HG03457 (cell line): Measurements from ENCODE around the gene NUTF2.

ENCODE experiments used
- ATAC-seq: cut with Tn5 transposase; IDR thresholded peaks from one replicate; pipeline ENCODE4 v1.9.1; 2021; ENCODE audit warnings: moderate number of reproducible peaks; ENCODE audit not compliant: unreplicated experiment

The NUTF2 gene

GRCh38 chr16:67846320-67847063 is at the start of gene NUTF2:
NUTF2 (plus strand) TSS chr16:67846933; CDS start chr16:67865131, 18,198 bp downstream.
- ATAC-seq: peak; percentile 43

DNA sequence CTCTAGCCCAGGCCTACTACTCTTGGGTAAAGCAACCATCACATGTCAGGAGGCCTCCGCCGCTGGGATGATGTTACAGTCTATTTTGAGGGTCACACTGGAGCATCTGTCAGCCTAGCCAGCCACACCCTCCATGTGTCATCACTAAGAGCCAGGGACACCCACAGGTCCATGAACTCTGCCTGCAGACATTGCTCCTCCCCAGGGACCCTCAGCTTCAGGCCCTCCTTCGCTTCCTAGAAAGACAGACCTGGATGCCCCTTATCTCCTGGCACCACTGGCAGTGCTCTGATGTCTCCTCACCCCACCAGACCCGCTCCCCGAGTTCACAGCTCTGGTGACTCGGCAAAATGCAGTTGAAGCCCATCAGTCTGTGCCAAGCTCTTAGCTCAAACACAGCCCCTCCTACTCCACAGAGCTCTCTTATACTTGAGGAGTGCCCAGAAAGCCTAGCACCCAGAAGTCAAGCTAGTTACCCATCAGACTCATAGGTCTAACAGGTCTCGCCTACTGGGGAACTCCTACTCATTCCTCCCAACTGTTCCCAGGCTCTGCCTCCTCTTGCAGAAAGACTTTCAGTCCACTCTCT is 46.3 kb upstream of the NUTF2 start:
- no peak for ATAC-seq

GRCh38 chr16:67801241-67801640 is 45.5 kb upstream of the NUTF2 start:
- no peak for ATAC-seq

GRCh38 chr16:67801883-67802282 is 44.9 kb upstream of the NUTF2 start:
- no peak for ATAC-seq

GRCh38 chr16:67803894-67804293 is 42.8 kb upstream of the NUTF2 start:
- no peak for ATAC-seq

GRCh38 chr16:67804853-67805542 is 41.7 kb upstream of the NUTF2 start:
- no peak for ATAC-seq

GRCh38 chr16:67805718-67806427 is 40.9 kb upstream of the NUTF2 start:
- no peak for ATAC-seq

DNA sequence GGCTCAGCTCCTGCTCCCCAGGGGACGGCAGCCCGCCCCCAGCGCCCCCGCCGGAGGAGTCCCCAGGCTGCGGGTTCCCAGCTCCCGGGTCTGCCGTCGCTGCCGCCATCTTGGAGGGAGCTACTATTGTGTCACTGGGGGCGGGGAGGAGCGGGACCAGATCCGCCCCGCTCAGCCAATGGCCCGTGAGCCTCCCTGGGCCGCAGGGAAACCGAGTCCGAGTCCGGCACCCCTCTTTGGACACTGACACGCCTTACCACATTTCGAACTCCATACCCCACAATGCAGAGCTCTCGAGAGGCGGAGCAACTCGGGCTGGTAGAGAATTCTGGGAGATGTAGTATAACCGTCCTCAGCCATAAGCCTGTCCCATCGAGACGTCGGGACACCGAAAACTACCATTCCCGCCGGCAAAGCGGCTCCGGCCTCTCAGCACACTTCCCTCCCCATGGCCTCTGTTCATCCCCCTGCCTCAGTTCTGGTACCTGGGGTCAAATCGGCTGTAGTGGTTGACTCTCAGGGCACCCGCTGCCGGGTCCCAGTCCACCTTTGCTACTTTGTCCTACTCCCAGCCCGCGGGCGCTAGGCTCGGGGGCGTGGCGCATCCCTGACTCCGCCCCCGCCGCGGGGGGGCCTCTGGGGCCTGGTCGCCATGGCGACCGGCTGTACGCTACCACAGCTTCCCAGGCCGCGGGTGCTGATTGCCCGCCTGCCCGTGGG is 40.1 kb upstream of the NUTF2 start, which contains the start of the genes RANBP10 and TSNAXIP1:
Gene RANBP10 (minus strand): TSS at position 133 of the 720 bp plus-strand sequence. CDS start 24 bp downstream, at position 109.
Gene TSNAXIP1 (plus strand): TSS at position 462 of the 720 bp plus-strand sequence. CDS start 261 bp downstream, outside the sequence.
- ATAC-seq: peak; percentile 87

GRCh38 chr16:67807148-67807682 is 39.5 kb upstream of the NUTF2 start:
- ATAC-seq: no peak

- no peak for ATAC-seq
Observed at GRCh38 chr16:67811899-67812298, 34.8 kb upstream of the NUTF2 start.

DNA sequence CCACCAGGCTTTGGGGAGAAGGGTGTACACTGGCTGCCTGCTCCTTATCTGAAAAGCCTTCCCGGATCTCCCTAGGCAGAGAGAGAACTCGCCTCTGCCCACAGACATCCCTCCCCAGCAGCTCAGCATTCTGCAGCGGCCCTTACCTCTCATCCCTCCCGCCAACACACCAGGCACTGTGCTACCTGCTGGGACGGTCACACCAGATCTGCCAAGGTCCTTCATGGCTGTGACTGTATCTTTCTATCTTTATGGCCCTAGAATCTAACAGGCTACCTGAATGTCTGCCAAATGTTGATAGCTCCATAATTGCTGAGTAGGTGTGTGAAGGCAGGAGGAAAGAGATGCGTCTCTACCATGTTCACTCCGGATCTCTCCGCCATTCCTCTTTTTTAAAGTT is 32.2 kb upstream of the NUTF2 start:
- no peak for ATAC-seq

GRCh38 chr16:67820608-67821259 is 26.0 kb upstream of the NUTF2 start:
- no peak for ATAC-seq

DNA sequence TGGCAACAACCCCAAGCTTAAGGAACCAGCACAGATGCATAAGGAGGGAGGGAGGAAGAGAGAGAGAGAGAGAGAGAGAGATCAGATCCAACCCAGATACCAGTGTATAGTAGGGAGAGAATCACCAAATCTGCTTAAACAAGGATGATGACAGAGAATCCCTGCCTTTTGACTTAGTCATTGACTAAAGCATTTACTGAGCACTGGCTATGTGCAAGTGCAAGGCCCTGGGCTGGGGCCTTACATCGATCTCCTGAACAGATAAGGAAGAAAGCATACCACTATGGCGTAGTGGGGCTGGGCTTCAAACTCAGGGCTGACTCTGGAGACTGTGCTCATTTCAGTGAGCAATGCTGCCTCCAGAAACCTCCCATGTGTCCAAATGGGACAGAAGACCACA is 24.2 kb upstream of the NUTF2 start:
- no peak for ATAC-seq

DNA sequence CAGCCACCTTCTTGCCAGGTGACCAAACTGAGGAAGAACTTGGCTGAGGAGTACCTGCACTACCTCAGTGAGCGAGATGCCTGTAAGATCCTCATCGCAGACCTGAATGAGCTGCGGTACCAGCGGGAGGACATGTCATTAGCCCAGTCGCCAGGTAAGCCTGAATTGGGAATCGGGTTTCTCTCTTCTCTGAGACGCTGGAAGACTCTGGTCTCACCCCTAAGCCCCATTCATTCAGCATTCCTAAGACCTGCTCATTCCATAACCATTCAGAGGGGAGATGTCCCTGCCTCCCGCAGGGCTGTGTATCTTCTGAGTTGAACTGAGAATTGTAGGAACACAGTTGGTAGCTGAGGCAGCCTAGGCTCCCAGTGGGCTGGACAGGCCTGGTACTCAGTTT is 21.6 kb upstream of the NUTF2 start:
- no peak for ATAC-seq

- no peak for ATAC-seq
Observed at GRCh38 chr16:67825906-67826305, 20.8 kb upstream of the NUTF2 start.

- no peak for ATAC-seq
Observed at GRCh38 chr16:67828651-67829050, 18.1 kb upstream of the NUTF2 start.

DNA sequence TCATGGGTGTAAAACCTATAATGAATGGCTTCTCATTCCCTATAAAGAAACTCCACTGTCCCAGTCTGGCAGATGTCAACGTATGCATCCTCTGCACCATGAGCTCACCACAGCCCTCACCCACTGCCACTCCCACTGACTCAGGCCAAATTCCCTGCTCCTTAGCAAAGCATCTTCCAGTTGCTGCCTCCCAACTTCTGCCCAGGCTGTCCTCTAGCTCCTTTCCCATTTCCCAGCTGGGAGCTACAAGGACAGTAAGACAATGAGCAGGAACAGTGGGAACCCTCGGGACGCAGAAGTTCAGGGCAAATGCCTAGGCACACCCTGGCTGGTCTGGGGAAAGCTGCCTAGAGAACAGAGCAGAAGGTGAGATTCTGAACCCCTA is 13.7 kb upstream of the NUTF2 start:
- no peak for ATAC-seq

- ATAC-seq: peak; percentile 86
Observed at GRCh38 chr16:67833415-67834241, 13.1 kb upstream of the NUTF2 start.

GRCh38 chr16:67834242-67834614 is 12.5 kb upstream of the NUTF2 start:
- ATAC-seq: no peak
